ENCODE measurements around the gene COBL. TPM values are rescaled to one million over a fixed set of nuclear protein-coding genes. Genes with fewer than 3 reads are reported as not detected.

COBL gene
- total RNA-seq, 1 experiment from 2014 or later, result 0.39 TPM

DNA sequence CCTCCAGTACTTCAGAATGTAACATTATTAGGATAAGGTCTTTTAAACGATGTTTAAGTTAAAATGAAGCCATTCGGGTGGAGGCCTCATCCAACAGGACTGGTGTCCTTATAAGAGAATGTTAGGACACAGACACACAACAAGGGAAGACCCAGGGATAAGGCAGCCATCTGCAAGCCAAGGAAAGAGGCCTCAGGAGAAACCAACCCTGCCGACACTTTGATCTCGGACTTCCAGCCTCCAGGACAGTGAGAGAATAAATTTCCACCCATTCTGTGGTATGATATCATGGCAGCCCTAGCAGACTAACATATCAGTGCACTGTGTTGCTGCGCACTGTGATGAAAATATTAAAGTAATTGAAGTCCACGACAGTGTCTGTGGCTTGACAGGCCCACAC, 250.8 kb downstream of the COBL start:
- H3K4me3 ChIP-seq (ENCODE audit: low read depth in 2 of 2, low read length in 2 of 2), result no peak overlapping the region
- intact Hi-C loops (cut with micrococcal nuclease; ENCODE audit: unreplicated experiment) (loop anchor here (2.0 to 5.0 kb wide), 3 partner anchors 283 to 973 kb away; partner anchors contain the start of genes GRB10 and ZPBP), in situ Hi-C loops (cut with HindIII; ENCODE audit: low pct_unique_long_range_greater_than_20kb, low sequenced_read_pairs) (no loop called here)
- ChIA-PET CTCF (no interaction called here), POLR2A (no interaction called here)
- TF ChIP-seq POLR2AphosphoS5 (IDR thresholded peaks at IDR 0.05; ENCODE audit: low read depth, low read length) (no peak), SIN3A (IDR thresholded peaks at IDR 0.05; ENCODE audit: borderline replicate concordance, insufficient read depth, low read depth, low read length) (no peak), CTCF (IDR thresholded peaks at IDR 0.05) (no peak), TCF7L2 (IDR thresholded peaks at IDR 0.05; ENCODE audit: low read depth, low read length) (no peak)
- TF ChIP-seq, protein P1, sequence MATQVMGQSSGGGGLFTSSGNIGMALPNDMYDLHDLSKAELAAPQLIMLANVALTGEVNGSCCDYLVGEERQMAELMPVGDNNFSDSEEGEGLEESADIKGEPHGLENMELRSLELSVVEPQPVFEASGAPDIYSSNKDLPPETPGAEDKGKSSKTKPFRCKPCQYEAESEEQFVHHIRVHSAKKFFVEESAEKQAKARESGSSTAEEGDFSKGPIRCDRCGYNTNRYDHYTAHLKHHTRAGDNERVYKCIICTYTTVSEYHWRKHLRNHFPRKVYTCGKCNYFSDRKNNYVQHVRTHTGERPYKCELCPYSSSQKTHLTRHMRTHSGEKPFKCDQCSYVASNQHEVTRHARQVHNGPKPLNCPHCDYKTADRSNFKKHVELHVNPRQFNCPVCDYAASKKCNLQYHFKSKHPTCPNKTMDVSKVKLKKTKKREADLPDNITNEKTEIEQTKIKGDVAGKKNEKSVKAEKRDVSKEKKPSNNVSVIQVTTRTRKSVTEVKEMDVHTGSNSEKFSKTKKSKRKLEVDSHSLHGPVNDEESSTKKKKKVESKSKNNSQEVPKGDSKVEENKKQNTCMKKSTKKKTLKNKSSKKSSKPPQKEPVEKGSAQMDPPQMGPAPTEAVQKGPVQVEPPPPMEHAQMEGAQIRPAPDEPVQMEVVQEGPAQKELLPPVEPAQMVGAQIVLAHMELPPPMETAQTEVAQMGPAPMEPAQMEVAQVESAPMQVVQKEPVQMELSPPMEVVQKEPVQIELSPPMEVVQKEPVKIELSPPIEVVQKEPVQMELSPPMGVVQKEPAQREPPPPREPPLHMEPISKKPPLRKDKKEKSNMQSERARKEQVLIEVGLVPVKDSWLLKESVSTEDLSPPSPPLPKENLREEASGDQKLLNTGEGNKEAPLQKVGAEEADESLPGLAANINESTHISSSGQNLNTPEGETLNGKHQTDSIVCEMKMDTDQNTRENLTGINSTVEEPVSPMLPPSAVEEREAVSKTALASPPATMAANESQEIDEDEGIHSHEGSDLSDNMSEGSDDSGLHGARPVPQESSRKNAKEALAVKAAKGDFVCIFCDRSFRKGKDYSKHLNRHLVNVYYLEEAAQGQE (IDR thresholded peaks at IDR 0.05; ENCODE audit: insufficient read depth in 1 of 2, low read depth in 2 of 2, low read length in 1 of 2), result no peak
- DNase-seq (ENCODE audit: low read depth, low spot score) (no peak), ATAC-seq (no peak)
- H3K36me3 ChIP-seq (ENCODE audit: control insufficient read depth, insufficient read depth, low read length), result no peaks in the 10 kb centered on the region
- no peak overlapping the region for H3K27ac ChIP-seq (ENCODE audit: low read length)
- no peaks in the 10 kb centered on the region; the same call in 1 of the 2 replicates for H3K27me3 ChIP-seq (ENCODE audit: control insufficient read depth, insufficient read depth, low read length)
- H3K4me1 ChIP-seq (ENCODE audit: control insufficient read depth, insufficient read depth, low read length), result no peaks in the 10 kb centered on the region
- no peaks in the 10 kb centered on the region for H3K9me3 ChIP-seq (ENCODE audit: control insufficient read depth, insufficient read depth, low read depth, low read length)
- BruUV-seq (replicated peaks), result no TSS peak

- no peaks in the 10 kb centered on the region for H3K9me3 ChIP-seq (ENCODE audit: control insufficient read depth, insufficient read depth, low read depth, low read length)
- no peak for ATAC-seq
- CTCF ChIA-PET, result no interaction called here
Observed at GRCh38 chr7:51064688-51065087, 251.9 kb downstream of the COBL start.

More at GRCh38 chr7:51064688-51065087, 251.9 kb downstream of the COBL start:
- in situ Hi-C loops (cut with HindIII; ENCODE audit: low pct_unique_long_range_greater_than_20kb, low sequenced_read_pairs) (no loop called here), intact Hi-C loops (cut with micrococcal nuclease; ENCODE audit: unreplicated experiment) (loop anchor here (5.0 kb wide), 2 partner anchors 282 to 972 kb away; partner anchors contain the start of genes GRB10 and ZPBP)
- no peak overlapping the region for H3K4me3 ChIP-seq (ENCODE audit: low read depth in 2 of 2, low read length in 2 of 2)
- BruUV-seq (replicated peaks), result no TSS peak
- no peaks in the 10 kb centered on the region for H3K4me1 ChIP-seq (ENCODE audit: control insufficient read depth, insufficient read depth, low read length)
- TF ChIP-seq CTCF (IDR thresholded peaks at IDR 0.05) (no peak), TCF7L2 (IDR thresholded peaks at IDR 0.05; ENCODE audit: low read depth, low read length) (no peak), SIN3A (IDR thresholded peaks at IDR 0.05; ENCODE audit: borderline replicate concordance, insufficient read depth, low read depth, low read length) (no peak), POLR2AphosphoS5 (IDR thresholded peaks at IDR 0.05; ENCODE audit: low read depth, low read length) (no peak)
- TF ChIP-seq, protein P1 (IDR thresholded peaks at IDR 0.05; ENCODE audit: insufficient read depth in 1 of 2, low read depth in 2 of 2, low read length in 1 of 2), result no peak
- H3K27me3 ChIP-seq (ENCODE audit: control insufficient read depth, insufficient read depth, low read length), result no peaks in the 10 kb centered on the region; the same call in 1 of the 2 replicates
- no peak overlapping the region for H3K27ac ChIP-seq (ENCODE audit: low read length)
- no peaks in the 10 kb centered on the region for H3K36me3 ChIP-seq (ENCODE audit: control insufficient read depth, insufficient read depth, low read length)
- DNase-seq (ENCODE audit: low read depth, low spot score), result no peak
- POLR2A ChIA-PET, result no interaction called here
